Measurements from ENCODE around the gene VPS8.

The VPS8 gene

DNA sequence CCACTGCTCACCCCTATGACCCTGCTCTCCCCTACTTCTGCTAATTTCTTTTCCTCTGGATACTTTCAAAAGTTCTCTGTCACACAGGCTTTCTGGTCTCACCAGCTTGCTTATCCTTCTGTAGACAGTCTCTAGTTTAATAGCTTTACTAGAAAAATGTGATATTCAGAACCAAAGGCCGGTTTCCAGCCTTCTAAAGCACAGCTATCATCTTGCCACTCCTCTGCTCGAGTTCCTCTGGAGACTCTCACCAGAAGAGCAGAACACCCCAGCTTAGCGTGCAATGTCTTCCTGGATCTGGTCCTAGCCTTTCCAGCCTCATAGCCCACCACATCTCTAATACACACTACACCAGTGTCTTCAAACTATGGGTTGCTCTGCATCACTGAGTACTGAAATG, 1.8 kb upstream of the VPS8 start:
- Histone ChIP-seq H3K27me3 (ENCODE audit: control insufficient read depth, insufficient read depth, low read length) (no peaks in the 10 kb centered on the region), H3K27ac (no peak overlapping the region), H3K9ac (no peak overlapping the region), H3K9me3 (ENCODE audit: control insufficient read depth, low read length) (no peaks in the 10 kb centered on the region), H3K4me3 (ENCODE audit: low read depth, low read length) (no peak overlapping the region), H3K4me2 (ENCODE audit: low read length) (no peak overlapping the region), H3K36me3 (ENCODE audit: control insufficient read depth, insufficient read depth, low read length) (no peaks in the 10 kb centered on the region), H3K4me1 (peaks cover 11% of the 10 kb centered on the region), H3K79me2 (no peaks in the 10 kb centered on the region), H2AFZ (no peak overlapping the region)
- TF ChIP-seq, protein P1, sequence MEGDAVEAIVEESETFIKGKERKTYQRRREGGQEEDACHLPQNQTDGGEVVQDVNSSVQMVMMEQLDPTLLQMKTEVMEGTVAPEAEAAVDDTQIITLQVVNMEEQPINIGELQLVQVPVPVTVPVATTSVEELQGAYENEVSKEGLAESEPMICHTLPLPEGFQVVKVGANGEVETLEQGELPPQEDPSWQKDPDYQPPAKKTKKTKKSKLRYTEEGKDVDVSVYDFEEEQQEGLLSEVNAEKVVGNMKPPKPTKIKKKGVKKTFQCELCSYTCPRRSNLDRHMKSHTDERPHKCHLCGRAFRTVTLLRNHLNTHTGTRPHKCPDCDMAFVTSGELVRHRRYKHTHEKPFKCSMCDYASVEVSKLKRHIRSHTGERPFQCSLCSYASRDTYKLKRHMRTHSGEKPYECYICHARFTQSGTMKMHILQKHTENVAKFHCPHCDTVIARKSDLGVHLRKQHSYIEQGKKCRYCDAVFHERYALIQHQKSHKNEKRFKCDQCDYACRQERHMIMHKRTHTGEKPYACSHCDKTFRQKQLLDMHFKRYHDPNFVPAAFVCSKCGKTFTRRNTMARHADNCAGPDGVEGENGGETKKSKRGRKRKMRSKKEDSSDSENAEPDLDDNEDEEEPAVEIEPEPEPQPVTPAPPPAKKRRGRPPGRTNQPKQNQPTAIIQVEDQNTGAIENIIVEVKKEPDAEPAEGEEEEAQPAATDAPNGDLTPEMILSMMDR (IDR thresholded peaks at IDR 0.05), result no peak

DNA sequence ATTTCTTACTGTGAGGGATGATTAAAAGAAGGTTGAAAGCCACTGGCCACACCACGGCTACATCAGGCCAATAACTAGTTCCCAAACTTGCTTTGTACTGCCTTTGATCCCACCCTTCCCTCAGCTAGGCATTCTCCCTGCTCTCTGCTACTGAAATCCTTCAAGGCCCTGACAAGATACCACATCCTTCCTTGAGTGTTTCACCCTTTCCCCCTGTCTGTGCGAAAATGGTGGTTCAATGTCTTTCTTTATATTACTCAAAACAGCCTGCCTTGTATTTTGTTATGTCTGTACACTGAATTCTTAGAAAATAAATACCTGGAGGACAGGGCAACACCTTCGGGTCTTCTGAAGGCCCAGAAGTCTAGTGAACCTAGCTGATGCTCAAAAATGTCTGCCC, 932 bp upstream of the VPS8 start:
- Histone ChIP-seq H3K4me2 (ENCODE audit: low read length) (no peak overlapping the region), H3K27ac (no peak overlapping the region), H3K27me3 (ENCODE audit: control insufficient read depth, insufficient read depth, low read length) (no peaks in the 10 kb centered on the region), H3K36me3 (ENCODE audit: control insufficient read depth, insufficient read depth, low read length) (no peaks in the 10 kb centered on the region), H3K9ac (no peak overlapping the region), H2AFZ (peak overlapping the region; percentile 89), H3K79me2 (no peaks in the 10 kb centered on the region), H3K4me3 (ENCODE audit: low read depth, low read length) (no peak overlapping the region), H3K9me3 (ENCODE audit: control insufficient read depth, low read length) (no peaks in the 10 kb centered on the region), H3K4me1 (peaks cover 3% of the 10 kb centered on the region)
- TF ChIP-seq, protein P1 (IDR thresholded peaks at IDR 0.05), result no peak

DNA sequence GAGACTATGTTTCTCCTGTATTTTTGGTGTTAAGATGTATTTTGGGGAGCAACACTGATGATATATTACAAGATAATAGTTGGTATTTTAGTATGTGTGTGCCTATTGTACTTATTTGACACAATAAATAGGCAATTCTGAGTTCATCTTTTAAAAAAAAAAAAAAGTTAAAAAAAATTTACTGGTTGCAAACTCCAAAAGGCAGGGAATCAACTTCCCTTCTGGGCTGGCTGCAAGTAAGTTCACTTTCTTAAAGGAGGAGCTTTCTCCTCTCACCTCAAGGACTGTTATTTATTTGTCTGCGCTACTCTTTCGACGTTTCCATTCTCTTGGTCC, 335 bp upstream of the VPS8 start:
- Histone ChIP-seq H3K4me1 (no peaks in the 10 kb centered on the region), H3K36me3 (ENCODE audit: control insufficient read depth, insufficient read depth, low read length) (no peaks in the 10 kb centered on the region), H3K4me2 (ENCODE audit: low read length) (peak overlapping the region; percentile 70), H3K27me3 (ENCODE audit: control insufficient read depth, insufficient read depth, low read length) (no peaks in the 10 kb centered on the region), H2AFZ (peak overlapping the region; percentile 89), H3K79me2 (peaks cover 2% of the 10 kb centered on the region), H3K9me3 (ENCODE audit: control insufficient read depth, low read length) (no peaks in the 10 kb centered on the region), H3K4me3 (ENCODE audit: low read depth, low read length) (peak overlapping the region; percentile 96), H3K9ac (no peak overlapping the region), H3K27ac (no peak overlapping the region)
- TF ChIP-seq, protein P1 (IDR thresholded peaks at IDR 0.05), result no peak

DNA sequence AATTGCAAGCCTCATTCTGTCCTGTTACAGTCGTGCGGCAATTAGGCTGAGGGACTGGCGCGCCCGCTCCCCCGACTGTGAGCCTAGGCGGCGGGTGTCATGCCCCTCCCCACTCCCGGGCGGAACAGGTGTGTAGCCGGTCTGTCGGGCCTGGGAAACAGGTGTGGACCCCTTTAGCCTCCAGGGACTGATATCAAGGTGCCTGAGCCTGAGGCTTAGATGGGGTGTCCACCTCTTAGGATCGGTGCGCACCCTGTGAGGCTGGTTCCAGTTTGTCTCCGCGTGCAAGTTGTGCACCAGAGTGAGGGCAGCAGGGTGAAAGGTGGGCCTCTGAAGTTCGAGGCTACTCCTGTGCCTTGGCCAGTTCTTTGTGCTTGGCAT, 686 bp downstream of the VPS8 start:
- peaks cover 2% of the 10 kb centered on the region for H3K79me2 ChIP-seq
- no peaks in the 10 kb centered on the region for H3K27me3 ChIP-seq (ENCODE audit: control insufficient read depth, insufficient read depth, low read length)
- TF ChIP-seq, protein P1 (IDR thresholded peaks at IDR 0.05), result no peak
- peak overlapping the region; percentile 99 for H3K4me2 ChIP-seq (ENCODE audit: low read length)
- H3K36me3 ChIP-seq (ENCODE audit: control insufficient read depth, insufficient read depth, low read length), result no peaks in the 10 kb centered on the region
- H2AFZ ChIP-seq, result peak overlapping the region; percentile 89
- no peaks in the 10 kb centered on the region for H3K9me3 ChIP-seq (ENCODE audit: control insufficient read depth, low read length)
- no peaks in the 10 kb centered on the region for H3K4me1 ChIP-seq
- no peak overlapping the region for H3K9ac ChIP-seq
- no peak overlapping the region for H3K27ac ChIP-seq
- peak overlapping the region; percentile 96 for H3K4me3 ChIP-seq (ENCODE audit: low read depth, low read length)

DNA sequence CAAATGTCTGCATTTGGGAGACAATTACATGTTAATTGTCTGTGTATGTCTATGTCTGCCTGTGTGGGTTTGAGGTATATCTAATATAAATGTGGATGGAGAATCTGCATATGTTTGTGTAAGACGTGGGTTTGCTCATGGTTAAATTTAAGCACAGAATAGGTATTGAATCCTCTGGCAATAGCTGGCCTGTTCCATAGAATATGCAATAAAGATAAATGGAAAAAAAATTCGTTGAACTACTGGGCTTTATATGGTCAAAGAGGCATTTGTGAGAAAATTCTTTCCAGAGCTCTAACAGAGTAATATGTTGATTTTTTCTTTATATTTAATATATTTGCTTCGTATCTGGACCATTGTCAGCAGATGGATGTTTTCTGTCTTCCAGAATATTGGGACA, 1.4 kb downstream of the VPS8 start:
- H3K27ac ChIP-seq, result no peak overlapping the region

More for the DNA sequence above, 1.4 kb downstream of the VPS8 start:
- Histone ChIP-seq H3K9ac (no peak overlapping the region), H3K4me2 (ENCODE audit: low read length) (peak overlapping the region; percentile 99), H2AFZ (no peak overlapping the region), H3K36me3 (ENCODE audit: control insufficient read depth, insufficient read depth, low read length) (no peaks in the 10 kb centered on the region), H3K4me3 (ENCODE audit: low read depth, low read length) (no peak overlapping the region), H3K9me3 (ENCODE audit: control insufficient read depth, low read length) (no peaks in the 10 kb centered on the region), H3K27me3 (ENCODE audit: control insufficient read depth, insufficient read depth, low read length) (no peaks in the 10 kb centered on the region), H3K79me2 (peaks cover 5% of the 10 kb centered on the region), H3K4me1 (no peaks in the 10 kb centered on the region)
- TF ChIP-seq, protein P1 (IDR thresholded peaks at IDR 0.05), result no peak
